GM20431 (cell line): ENCODE data around the gene SPATA20.

ENCODE experiments used
- in situ Hi-C: fragments of 300-500 bp; cut with MseI, MboI; formaldehyde crosslinking; loops from one replicate; pipeline ENCODE4 v1.15.0; 2020; ENCODE audit warnings: low sequenced_read_pairs; ENCODE audit not compliant: unreplicated experiment

SPATA20 gene

DNA sequence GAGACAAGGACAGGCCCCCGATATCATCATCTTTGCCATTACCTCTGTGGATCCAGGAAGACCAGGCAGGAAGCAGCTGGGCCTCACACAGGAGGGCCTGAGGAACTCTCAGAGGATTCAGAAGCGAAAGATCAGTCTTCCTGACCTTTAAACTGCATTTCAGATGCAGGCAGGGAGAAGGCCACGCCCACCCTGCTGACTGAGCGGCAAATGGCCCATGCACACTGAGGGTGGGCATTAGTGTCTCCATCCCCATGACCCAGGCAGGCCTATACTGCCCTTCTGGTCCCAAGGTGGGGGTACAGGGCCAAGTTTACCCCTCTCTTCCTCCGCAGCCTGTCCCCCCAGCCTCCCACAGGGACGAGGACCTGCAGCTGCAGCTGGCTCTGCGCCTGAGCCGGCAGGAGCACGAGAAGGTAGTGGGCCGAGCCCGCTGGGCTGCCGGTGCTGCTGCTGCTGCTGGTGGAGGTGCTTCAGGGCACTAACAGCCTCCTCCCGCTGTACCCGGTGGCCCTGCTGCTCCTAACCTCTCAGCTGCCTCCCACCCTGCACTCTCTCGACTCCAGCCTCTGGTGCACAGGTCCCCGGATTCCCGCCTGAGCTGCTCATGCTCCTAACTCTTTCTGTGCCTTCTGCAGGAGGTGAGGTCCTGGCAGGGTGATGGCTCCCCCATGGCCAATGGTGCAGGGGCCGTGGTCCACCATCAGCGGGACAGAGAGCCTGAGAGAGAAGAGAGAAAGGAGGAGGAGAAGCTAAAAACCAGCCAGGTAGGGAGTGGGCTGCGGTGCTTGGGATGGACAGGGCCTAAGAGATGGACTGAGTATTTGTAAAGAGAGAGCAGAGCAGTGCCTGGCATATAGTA, 8.2 kb upstream of the SPATA20 start:
- in situ Hi-C loops: no loop called here

GRCh38 chr17:50539762-50540559, 7.0 kb upstream of the SPATA20 start:
- in situ Hi-C loops: loop anchor here (10.0 kb wide), 1 partner anchor 55 kb away; no protein-coding TSS in a partner anchor

- in situ Hi-C loops: loop anchor here (10.0 kb wide), 1 partner anchor 56 kb away; no protein-coding TSS in a partner anchor
Observed at GRCh38 chr17:50540560-50541401, 6.2 kb upstream of the SPATA20 start.

- in situ Hi-C loops: loop anchor here (10.0 kb wide), 1 partner anchor 57 kb away; no protein-coding TSS in a partner anchor
Observed at GRCh38 chr17:50541402-50541715, 5.6 kb upstream of the SPATA20 start.

- in situ Hi-C loops: loop anchor here (10.0 kb wide), 1 partner anchor 57 kb away; no protein-coding TSS in a partner anchor
Observed at GRCh38 chr17:50541716-50542688, 5.0 kb upstream of the SPATA20 start.

GRCh38 chr17:50542795-50543774, 3.9 kb upstream of the SPATA20 start:
- in situ Hi-C loops: loop anchor here (10.0 kb wide), 1 partner anchor 58 kb away; no protein-coding TSS in a partner anchor

- in situ Hi-C loops: loop anchor here (10.0 kb wide), 1 partner anchor 60 kb away; no protein-coding TSS in a partner anchor
Observed at GRCh38 chr17:50544516-50544915, 2.5 kb upstream of the SPATA20 start.

GRCh38 chr17:50545311-50545710, 1.7 kb upstream of the SPATA20 start:
- in situ Hi-C loops: loop anchor here (10.0 kb wide), 1 partner anchor 61 kb away; no protein-coding TSS in a partner anchor

DNA sequence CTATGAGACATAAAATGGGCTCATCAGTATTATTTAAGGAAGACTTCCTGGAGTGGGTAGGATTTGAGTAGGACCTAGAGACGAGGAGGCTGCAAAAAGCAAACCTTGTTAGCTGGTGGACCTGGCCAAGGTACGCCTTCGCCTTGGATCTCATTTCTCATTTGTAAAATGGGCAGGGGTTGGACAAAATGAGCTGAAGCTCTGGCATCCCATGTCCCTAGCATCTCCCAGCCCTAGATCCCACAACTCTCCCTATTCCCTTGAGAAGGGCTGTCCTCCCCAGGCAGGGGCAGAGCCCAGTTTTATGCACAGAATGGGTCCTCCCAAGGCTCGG, 306 bp upstream of the SPATA20 start:
- in situ Hi-C loops: loop anchor here (10.0 kb wide), 1 partner anchor 62 kb away; no protein-coding TSS in a partner anchor

DNA sequence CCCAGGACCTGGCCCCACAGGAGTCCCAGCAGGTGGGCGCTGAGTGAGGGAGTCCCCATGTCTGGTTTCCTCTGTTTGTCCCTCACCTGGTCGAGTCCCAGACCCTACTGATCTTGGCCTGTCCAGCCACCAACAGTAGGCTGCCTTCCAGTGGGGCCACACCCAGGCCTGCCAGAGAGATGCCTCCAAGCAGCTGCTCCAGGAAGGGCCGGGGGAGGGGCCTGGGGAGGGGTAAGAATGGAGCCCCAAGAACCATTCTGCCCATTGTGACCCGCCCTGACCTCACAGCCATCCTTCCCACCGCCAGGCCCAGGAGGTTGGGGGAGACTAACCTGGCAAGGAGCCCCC, 736 bp downstream of the SPATA20 start:
- in situ Hi-C loops: loop anchor here (10.0 kb wide), 1 partner anchor 63 kb away; no protein-coding TSS in a partner anchor

DNA sequence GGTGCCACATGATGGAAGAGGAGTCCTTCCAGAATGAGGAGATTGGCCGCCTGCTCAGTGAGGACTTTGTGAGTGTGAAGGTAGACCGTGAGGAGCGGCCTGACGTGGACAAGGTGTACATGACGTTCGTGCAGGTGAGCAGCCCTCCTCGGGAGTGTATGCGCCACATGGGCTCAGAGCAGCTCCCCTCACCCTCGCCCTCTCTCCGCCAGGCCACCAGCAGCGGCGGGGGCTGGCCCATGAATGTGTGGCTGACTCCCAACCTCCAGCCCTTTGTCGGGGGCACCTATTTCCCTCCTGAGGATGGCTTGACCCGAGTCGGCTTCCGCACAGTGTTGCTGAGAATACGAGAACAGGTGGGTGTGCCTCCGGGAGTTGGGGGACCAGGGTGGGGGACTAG, 1.9 kb downstream of the SPATA20 start:
- in situ Hi-C loops: loop anchor here (10.0 kb wide), 1 partner anchor 64 kb away; no protein-coding TSS in a partner anchor

DNA sequence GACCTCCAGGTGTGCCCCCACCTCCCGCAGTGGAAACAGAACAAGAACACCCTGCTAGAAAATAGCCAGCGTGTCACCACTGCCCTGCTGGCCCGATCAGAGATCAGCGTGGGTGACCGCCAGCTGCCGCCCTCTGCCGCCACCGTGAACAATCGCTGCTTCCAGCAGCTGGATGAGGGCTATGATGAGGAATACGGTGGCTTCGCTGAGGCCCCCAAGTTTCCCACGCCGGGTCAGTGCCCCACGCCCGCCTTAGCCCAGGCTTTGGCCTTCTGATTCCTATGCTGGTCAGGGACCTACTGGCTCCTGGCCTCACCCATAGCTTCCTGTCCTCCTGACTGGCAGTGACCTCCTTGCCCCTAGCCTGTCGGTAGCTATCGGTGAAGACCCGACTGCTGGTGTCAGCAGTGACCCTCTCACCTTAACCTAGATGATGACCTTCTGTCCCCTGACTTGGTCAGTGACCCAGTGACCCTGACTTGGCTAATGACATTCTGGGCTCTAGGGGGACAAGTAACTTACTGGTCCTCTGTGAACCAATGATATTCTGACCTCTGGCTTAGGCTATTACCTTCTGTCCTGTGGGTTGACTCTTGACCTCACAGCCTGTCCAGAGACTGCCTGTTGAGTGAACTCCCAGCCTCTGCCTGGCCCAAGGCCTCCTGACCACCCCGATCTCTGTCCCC, 2.4 kb downstream of the SPATA20 start:
- in situ Hi-C loops: loop anchor here (10.0 kb wide), 1 partner anchor 65 kb away; no protein-coding TSS in a partner anchor

DNA sequence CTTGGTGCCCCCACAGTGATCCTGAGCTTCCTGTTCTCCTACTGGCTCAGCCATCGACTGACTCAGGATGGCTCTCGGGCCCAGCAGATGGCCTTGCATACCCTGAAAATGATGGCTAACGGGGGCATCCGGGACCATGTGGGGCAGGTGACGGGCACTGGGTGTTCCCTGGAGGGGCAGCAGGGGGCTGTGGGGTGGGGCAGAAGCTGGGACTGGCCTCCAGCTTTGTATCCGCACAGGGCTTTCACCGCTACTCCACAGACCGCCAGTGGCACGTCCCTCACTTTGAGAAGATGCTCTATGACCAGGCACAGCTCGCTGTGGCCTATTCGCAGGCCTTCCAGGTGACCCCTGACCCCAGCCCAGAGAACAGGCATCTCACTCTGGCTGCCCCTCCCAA, 3.0 kb downstream of the SPATA20 start:
- in situ Hi-C loops: loop anchor here (10.0 kb wide), 1 partner anchor 65 kb away; no protein-coding TSS in a partner anchor

GRCh38 chr17:50550661-50551432, 3.9 kb downstream of the SPATA20 start:
- in situ Hi-C loops: no loop called here

- in situ Hi-C loops: no loop called here
Observed at GRCh38 chr17:50551433-50551815, 4.5 kb downstream of the SPATA20 start.

GRCh38 chr17:50551884-50552283, 4.9 kb downstream of the SPATA20 start:
- in situ Hi-C loops: no loop called here
